Breast epithelium (tissue), 3 donors: ENCODE results near the gene OASL.

Experiments used
- POLR2A ChIP-seq: fragments of 450-650 bp; IDR thresholded peaks from one replicate; pipeline ENCODE4 v1.6.1; 2016; ENCODE audit warnings: antibody characterized with exemption, mild to moderate bottlenecking, moderate library complexity
- POLR2AphosphoS5 ChIP-seq, 3 donors: sonication (generic); formaldehyde crosslinking; IDR thresholded peaks; one replicate each; pipeline ENCODE4 v1.6.1; 2017; ENCODE audit warnings: antibody characterized with exemption in 3 of 3
- TF ChIP-seq, protein P1 (sequence below), 3 donors: fragments of 450-650 bp; IDR thresholded peaks; one replicate each; pipeline ENCODE4 v1.5.1; 2016 to 2017; ENCODE audit warnings: antibody characterized with exemption in 3 of 3, mild to moderate bottlenecking in 3 of 3, moderate library complexity in 3 of 3

GRCh38 chr12:121021754-121022153, 17.3 kb downstream of the OASL start:
- TF ChIP-seq, protein P1, sequence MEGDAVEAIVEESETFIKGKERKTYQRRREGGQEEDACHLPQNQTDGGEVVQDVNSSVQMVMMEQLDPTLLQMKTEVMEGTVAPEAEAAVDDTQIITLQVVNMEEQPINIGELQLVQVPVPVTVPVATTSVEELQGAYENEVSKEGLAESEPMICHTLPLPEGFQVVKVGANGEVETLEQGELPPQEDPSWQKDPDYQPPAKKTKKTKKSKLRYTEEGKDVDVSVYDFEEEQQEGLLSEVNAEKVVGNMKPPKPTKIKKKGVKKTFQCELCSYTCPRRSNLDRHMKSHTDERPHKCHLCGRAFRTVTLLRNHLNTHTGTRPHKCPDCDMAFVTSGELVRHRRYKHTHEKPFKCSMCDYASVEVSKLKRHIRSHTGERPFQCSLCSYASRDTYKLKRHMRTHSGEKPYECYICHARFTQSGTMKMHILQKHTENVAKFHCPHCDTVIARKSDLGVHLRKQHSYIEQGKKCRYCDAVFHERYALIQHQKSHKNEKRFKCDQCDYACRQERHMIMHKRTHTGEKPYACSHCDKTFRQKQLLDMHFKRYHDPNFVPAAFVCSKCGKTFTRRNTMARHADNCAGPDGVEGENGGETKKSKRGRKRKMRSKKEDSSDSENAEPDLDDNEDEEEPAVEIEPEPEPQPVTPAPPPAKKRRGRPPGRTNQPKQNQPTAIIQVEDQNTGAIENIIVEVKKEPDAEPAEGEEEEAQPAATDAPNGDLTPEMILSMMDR (IDR thresholded peaks at IDR 0.05), result no peak
- TF ChIP-seq POLR2A, result no peak
- TF ChIP-seq POLR2AphosphoS5 (IDR thresholded peaks at IDR 0.05), result no peak
